GM23338 (cell line): ENCODE data around the gene ECE2. TPM values are rescaled to one million over a fixed set of nuclear protein-coding genes. Genes with fewer than 3 reads are reported as not detected.

Experiments used
- ATAC-seq: fragments of 200-7000 bp; cut with Tn5 transposase; 3 replicates; pipeline ENCODE4 v1.9.1; 2020
- DNase-seq: peaks from one replicate; pipeline ENCODE4 v3.0.0-alpha.2; 2015; ENCODE audit warnings: low spot score
- H2AFZ ChIP-seq: fragments of 200-600 bp; sonication (generic); 2 replicates; pipeline ENCODE4 v1.8.0; 2016; ENCODE audit warnings: antibody characterized with exemption, mild to moderate bottlenecking, moderate library complexity
- H3F3A ChIP-seq: fragments of 200-600 bp; sonication (generic); replicated peaks from 2 replicates; pipeline ENCODE4 v1.8.0; 2017; ENCODE audit warnings: antibody characterized with exemption, mixed run types, low read depth
- H3K27ac ChIP-seq: fragments of 200-600 bp; sonication (generic); 2 replicates; pipeline ENCODE4 v1.6.1; 2016; ENCODE audit warnings: low read depth
- H3K27me3 ChIP-seq: fragments of 200-600 bp; sonication (generic); 2 replicates; pipeline ENCODE4 v1.8.0; 2016; ENCODE audit warnings: mild to moderate bottlenecking, mixed run types, moderate library complexity; ENCODE audit not compliant: insufficient read depth
- H3K36me3 ChIP-seq: fragments of 200-600 bp; sonication (generic); 2 replicates; pipeline ENCODE4 v1.8.0; 2016; ENCODE audit warnings: mild to moderate bottlenecking; ENCODE audit not compliant: insufficient read depth
- H3K4me1 ChIP-seq: fragments of 200-600 bp; sonication (generic); 2 replicates; pipeline ENCODE4 v1.8.0; 2016; ENCODE audit warnings: mild to moderate bottlenecking, moderate library complexity; ENCODE audit not compliant: insufficient read depth
- H3K4me2 ChIP-seq: fragments of 200-600 bp; sonication (generic); 2 replicates; pipeline ENCODE4 v1.7.1; 2017; ENCODE audit warnings: mixed run types
- H3K4me3 ChIP-seq: fragments of 200-600 bp; sonication (generic); 2 replicates; pipeline ENCODE4 v1.6.1; 2016; ENCODE audit warnings: mixed run types
- H3K79me2 ChIP-seq: fragments of 200-600 bp; sonication (generic); replicated peaks from 2 replicates; pipeline ENCODE4 v1.8.0; 2017; ENCODE audit warnings: mild to moderate bottlenecking; ENCODE audit not compliant: insufficient read depth
- H3K9me2 ChIP-seq: fragments of 200-600 bp; sonication (generic); 2 replicates; pipeline ENCODE4 v1.8.0; 2017; ENCODE audit not compliant: insufficient read depth
- H4K20me1 ChIP-seq: fragments of 200-600 bp; sonication (generic); replicated peaks from 2 replicates; pipeline ENCODE4 v1.8.0; 2017; ENCODE audit warnings: mild to moderate bottlenecking; ENCODE audit not compliant: insufficient read depth
- H3K27ac Mint-ChIP-seq: 2 replicates; pipeline ENCODE4 v1.8.0; 2020; ENCODE audit warnings: inconsistent platforms, mild to moderate bottlenecking, moderate library complexity, mixed read lengths
- H3K27me3 Mint-ChIP-seq: 3 replicates; pipeline ENCODE4 v1.8.0; 2022; ENCODE audit warnings: low read depth, mild to moderate bottlenecking, moderate library complexity, mixed read lengths, inconsistent platforms; ENCODE audit not compliant: insufficient read depth, poor library complexity
- H3K36me3 Mint-ChIP-seq: 3 replicates; pipeline ENCODE4 v1.8.0; 2021; ENCODE audit warnings: low read depth, mild to moderate bottlenecking, inconsistent platforms, moderate library complexity, mixed read lengths
- H3K4me1 Mint-ChIP-seq: 3 replicates; pipeline ENCODE4 v1.8.0; 2020; ENCODE audit warnings: mild to moderate bottlenecking, inconsistent platforms, mixed read lengths
- H3K4me3 Mint-ChIP-seq: 3 replicates; pipeline ENCODE4 v1.8.0; 2021; ENCODE audit warnings: moderate library complexity, mild to moderate bottlenecking, inconsistent platforms, mixed read lengths
- H3K9me3 Mint-ChIP-seq: 3 replicates; pipeline ENCODE4 v1.8.0; 2020; ENCODE audit warnings: moderate library complexity, mild to moderate bottlenecking, inconsistent platforms, mixed read lengths
- CREB1 ChIP-seq: fragments of 250-450 bp; sonication (Bioruptor Pico); IDR thresholded peaks from 2 replicates; pipeline ENCODE4 v1.5.0; 2020; ENCODE audit warnings: low read depth, mild to moderate bottlenecking, moderate library complexity
- CTCF ChIP-seq, 2 experiments: fragments of 200-600 bp in 1 of 2; sonication (generic) in 1 of 2; conservative IDR thresholded peaks; 2 replicates each; pipeline versions ENCODE4 v1.5.1 to v1.6.1; 2016 to 2017; ENCODE audit warnings: antibody characterized with exemption in 2 of 2, low read depth in 2 of 2, mild to moderate bottlenecking in 2 of 2, moderate library complexity in 1 of 2
- ETS1 ChIP-seq: IDR thresholded peaks from 2 replicates; pipeline ENCODE4 v1.6.1; 2016; ENCODE audit warnings: antibody characterized with exemption
- EZH2 ChIP-seq: fragments of 200-600 bp; sonication (generic); IDR thresholded peaks from one replicate; pipeline ENCODE4 v1.8.0; 2017; ENCODE audit warnings: antibody characterized with exemption, mild to moderate bottlenecking, low read depth; ENCODE audit not compliant: unreplicated experiment
- EZH2phosphoT487 ChIP-seq: fragments of 200-600 bp; sonication (generic); IDR thresholded peaks from one replicate; pipeline ENCODE4 v1.8.1; 2018; ENCODE audit warnings: antibody characterized with exemption; ENCODE audit not compliant: unreplicated experiment
- JUNB ChIP-seq: IDR thresholded peaks from one replicate; pipeline ENCODE4 v1.6.1; 2016; ENCODE audit warnings: antibody characterized with exemption; ENCODE audit not compliant: unreplicated experiment
- NANOG ChIP-seq: IDR thresholded peaks from 2 replicates; pipeline ENCODE4 v1.6.1; 2016; ENCODE audit warnings: antibody characterized with exemption, borderline replicate concordance
- POLR2AphosphoS5 ChIP-seq: IDR thresholded peaks from 2 replicates; pipeline ENCODE4 v1.6.1; 2016; ENCODE audit warnings: antibody characterized with exemption, low read depth
- STAT1 ChIP-seq: IDR thresholded peaks from one replicate; pipeline ENCODE4 v1.6.1; 2016; ENCODE audit warnings: antibody characterized with exemption; ENCODE audit not compliant: unreplicated experiment
- ZNF114 ChIP-seq: fragments of 250-450 bp; sonication (Bioruptor Pico); IDR thresholded peaks from 2 replicates; pipeline ENCODE4 v1.5.0; 2020; ENCODE audit warnings: mild to moderate bottlenecking, moderate library complexity
- ZNF331 ChIP-seq: fragments of 250-450 bp; sonication (Bioruptor Pico); IDR thresholded peaks from 2 replicates; pipeline ENCODE4 v1.5.0; 2020; ENCODE audit warnings: low read depth, mild to moderate bottlenecking, moderate library complexity
- polyA plus RNA-seq: library from polyadenylated mRNA; unstranded; fragments of >200 nt; fragmentation: Nextera tagmentation; extraction: Ambion mirVana; gene quantifications from 2 replicates; pipeline ENCODE4 v1.2.1, GENCODE V29; 2016
- total RNA-seq: library from RNA; depleted of rRNA; stranded (reverse); fragments of >200 nt; shearing (Covaris generic); gene quantifications from 2 replicates; pipeline ENCODE4 v1.2.3, GENCODE V29; 2014
- TF ChIP-seq, protein P1 (sequence below): IDR thresholded peaks from one replicate; pipeline ENCODE4 v1.6.1; 2018; ENCODE audit warnings: antibody characterized with exemption; ENCODE audit not compliant: unreplicated experiment
- TF ChIP-seq, protein P2 (sequence below): fragments of 250-450 bp; sonication (Bioruptor Pico); IDR thresholded peaks from 2 replicates; pipeline ENCODE4 v1.5.0; 2020; ENCODE audit warnings: mild to moderate bottlenecking, moderate library complexity

Gene ECE2
- total and polyA plus RNA-seq, 2 experiments from 2014 or later: 0.24 to 0.48 TPM

DNA sequence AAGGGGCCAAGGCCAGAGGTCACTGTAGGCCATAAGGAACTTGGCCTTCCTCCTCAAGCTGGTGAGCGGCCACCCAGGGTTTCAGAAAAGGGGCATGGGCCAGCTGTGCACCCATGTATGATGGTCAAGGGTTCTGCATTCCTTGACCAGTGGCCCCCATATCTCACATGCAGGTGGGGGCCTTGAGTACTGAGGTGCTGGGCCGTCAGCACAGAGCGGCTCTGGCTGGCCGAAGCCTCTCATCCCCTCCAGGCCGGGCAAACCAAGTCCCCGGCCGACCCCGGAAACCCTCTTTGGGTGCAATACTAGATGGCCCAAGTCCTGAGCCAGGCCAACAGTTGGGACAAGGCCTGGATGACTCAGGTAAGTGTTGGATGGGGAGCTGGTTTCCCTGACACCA is 36.6 kb upstream of the ECE2 start:
- no peak for TF ChIP-seq NANOG
- TF ChIP-seq CREB1: no peak
- no peak for TF ChIP-seq ETS1
- no peak for TF ChIP-seq CTCF (conservative IDR thresholded peaks at IDR 0.05; ENCODE audit: low read depth in 2 of 2)
- TF ChIP-seq JUNB: no peak
- TF ChIP-seq POLR2AphosphoS5: no peak
- TF ChIP-seq, protein P1, sequence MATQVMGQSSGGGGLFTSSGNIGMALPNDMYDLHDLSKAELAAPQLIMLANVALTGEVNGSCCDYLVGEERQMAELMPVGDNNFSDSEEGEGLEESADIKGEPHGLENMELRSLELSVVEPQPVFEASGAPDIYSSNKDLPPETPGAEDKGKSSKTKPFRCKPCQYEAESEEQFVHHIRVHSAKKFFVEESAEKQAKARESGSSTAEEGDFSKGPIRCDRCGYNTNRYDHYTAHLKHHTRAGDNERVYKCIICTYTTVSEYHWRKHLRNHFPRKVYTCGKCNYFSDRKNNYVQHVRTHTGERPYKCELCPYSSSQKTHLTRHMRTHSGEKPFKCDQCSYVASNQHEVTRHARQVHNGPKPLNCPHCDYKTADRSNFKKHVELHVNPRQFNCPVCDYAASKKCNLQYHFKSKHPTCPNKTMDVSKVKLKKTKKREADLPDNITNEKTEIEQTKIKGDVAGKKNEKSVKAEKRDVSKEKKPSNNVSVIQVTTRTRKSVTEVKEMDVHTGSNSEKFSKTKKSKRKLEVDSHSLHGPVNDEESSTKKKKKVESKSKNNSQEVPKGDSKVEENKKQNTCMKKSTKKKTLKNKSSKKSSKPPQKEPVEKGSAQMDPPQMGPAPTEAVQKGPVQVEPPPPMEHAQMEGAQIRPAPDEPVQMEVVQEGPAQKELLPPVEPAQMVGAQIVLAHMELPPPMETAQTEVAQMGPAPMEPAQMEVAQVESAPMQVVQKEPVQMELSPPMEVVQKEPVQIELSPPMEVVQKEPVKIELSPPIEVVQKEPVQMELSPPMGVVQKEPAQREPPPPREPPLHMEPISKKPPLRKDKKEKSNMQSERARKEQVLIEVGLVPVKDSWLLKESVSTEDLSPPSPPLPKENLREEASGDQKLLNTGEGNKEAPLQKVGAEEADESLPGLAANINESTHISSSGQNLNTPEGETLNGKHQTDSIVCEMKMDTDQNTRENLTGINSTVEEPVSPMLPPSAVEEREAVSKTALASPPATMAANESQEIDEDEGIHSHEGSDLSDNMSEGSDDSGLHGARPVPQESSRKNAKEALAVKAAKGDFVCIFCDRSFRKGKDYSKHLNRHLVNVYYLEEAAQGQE: no peak
- TF ChIP-seq, protein P2, sequence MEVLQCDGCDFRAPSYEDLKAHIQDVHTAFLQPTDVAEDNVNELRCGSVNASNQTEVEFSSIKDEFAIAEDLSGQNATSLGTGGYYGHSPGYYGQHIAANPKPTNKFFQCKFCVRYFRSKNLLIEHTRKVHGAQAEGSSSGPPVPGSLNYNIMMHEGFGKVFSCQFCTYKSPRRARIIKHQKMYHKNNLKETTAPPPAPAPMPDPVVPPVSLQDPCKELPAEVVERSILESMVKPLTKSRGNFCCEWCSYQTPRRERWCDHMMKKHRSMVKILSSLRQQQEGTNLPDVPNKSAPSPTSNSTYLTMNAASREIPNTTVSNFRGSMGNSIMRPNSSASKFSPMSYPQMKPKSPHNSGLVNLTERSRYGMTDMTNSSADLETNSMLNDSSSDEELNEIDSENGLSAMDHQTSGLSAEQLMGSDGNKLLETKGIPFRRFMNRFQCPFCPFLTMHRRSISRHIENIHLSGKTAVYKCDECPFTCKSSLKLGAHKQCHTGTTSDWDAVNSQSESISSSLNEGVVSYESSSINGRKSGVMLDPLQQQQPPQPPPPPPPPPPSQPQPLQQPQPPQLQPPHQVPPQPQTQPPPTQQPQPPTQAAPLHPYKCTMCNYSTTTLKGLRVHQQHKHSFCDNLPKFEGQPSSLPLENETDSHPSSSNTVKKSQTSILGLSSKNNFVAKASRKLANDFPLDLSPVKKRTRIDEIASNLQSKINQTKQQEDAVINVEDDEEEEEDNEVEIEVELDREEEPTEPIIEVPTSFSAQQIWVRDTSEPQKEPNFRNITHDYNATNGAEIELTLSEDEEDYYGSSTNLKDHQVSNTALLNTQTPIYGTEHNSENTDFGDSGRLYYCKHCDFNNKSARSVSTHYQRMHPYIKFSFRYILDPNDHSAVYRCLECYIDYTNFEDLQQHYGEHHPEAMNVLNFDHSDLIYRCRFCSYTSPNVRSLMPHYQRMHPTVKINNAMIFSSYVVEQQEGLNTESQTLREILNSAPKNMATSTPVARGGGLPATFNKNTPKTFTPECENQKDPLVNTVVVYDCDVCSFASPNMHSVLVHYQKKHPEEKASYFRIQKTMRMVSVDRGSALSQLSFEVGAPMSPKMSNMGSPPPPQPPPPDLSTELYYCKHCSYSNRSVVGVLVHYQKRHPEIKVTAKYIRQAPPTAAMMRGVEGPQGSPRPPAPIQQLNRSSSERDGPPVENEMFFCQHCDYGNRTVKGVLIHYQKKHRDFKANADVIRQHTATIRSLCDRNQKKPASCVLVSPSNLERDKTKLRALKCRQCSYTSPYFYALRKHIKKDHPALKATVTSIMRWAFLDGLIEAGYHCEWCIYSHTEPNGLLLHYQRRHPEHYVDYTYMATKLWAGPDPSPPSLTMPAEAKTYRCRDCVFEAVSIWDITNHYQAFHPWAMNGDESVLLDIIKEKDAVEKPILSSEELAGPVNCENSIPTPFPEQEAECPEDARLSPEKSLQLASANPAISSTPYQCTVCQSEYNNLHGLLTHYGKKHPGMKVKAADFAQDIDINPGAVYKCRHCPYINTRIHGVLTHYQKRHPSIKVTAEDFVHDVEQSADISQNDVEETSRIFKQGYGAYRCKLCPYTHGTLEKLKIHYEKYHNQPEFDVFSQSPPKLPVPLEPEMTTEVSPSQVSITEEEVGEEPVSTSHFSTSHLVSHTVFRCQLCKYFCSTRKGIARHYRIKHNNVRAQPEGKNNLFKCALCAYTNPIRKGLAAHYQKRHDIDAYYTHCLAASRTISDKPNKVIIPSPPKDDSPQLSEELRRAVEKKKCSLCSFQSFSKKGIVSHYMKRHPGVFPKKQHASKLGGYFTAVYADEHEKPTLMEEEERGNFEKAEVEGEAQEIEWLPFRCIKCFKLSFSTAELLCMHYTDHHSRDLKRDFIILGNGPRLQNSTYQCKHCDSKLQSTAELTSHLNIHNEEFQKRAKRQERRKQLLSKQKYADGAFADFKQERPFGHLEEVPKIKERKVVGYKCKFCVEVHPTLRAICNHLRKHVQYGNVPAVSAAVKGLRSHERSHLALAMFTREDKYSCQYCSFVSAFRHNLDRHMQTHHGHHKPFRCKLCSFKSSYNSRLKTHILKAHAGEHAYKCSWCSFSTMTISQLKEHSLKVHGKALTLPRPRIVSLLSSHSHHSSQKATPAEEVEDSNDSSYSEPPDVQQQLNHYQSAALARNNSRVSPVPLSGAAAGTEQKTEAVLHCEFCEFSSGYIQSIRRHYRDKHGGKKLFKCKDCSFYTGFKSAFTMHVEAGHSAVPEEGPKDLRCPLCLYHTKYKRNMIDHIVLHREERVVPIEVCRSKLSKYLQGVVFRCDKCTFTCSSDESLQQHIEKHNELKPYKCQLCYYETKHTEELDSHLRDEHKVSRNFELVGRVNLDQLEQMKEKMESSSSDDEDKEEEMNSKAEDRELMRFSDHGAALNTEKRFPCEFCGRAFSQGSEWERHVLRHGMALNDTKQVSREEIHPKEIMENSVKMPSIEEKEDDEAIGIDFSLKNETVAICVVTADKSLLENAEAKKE (CRISPR knock-in tag): no peak
- TF ChIP-seq EZH2phosphoT487: no peak
- no peak for TF ChIP-seq EZH2
- TF ChIP-seq ZNF331: no peak
- TF ChIP-seq ZNF114 (CRISPR knock-in tag): no peak
- TF ChIP-seq STAT1: no peak
- peaks cover 12% of the 10 kb centered on the region for H4K20me1 ChIP-seq
- Mint-ChIP-seq H3K4me1 (peaks cover 14% of the 10 kb centered on the region), H3K36me3 (peaks cover 21% of the 10 kb centered on the region), H3K4me3 (no peak overlapping the region), H3K27me3 (peaks cover 10% of the 10 kb centered on the region), H3K27ac (no peak overlapping the region), H3K9me3 (no peaks in the 10 kb centered on the region)
- ATAC-seq: no peak
- H3K36me3 ChIP-seq: no peaks in the 10 kb centered on the region; the same call in 1 of the 2 replicates
- H3K9me2 ChIP-seq: no peaks in the 10 kb centered on the region
- peaks cover 16% of the 10 kb centered on the region for H3K27me3 ChIP-seq
- H2AFZ ChIP-seq: no peak overlapping the region
- no peak for DNase-seq
- H3K79me2 ChIP-seq: no peaks in the 10 kb centered on the region
- no peak overlapping the region for H3K4me2 ChIP-seq
- no peak overlapping the region for H3K4me3 ChIP-seq
- no peaks in the 10 kb centered on the region for H3K4me1 ChIP-seq
- H3F3A ChIP-seq: no peaks in the 10 kb centered on the region
- H3K27ac ChIP-seq: no peak overlapping the region
